Liver (tissue), 3 donors: Measurements from ENCODE around the gene CARD11.

ENCODE experiments used
- ATF3 ChIP-seq: IDR thresholded peaks from 2 replicates; pipeline ENCODE4 v1.6.1; 2016; ENCODE audit warnings: antibody characterized with exemption
- GABPA ChIP-seq, 2 donors: IDR thresholded peaks in 1 of 2; conservative IDR thresholded peaks in 1 of 2; 2 replicates each; pipeline ENCODE4 v1.6.1; 2016; ENCODE audit warnings: antibody characterized with exemption in 2 of 2, mild to moderate bottlenecking in 1 of 2, moderate library complexity in 1 of 2
- JUND ChIP-seq, 2 donors: IDR thresholded peaks; 2 replicates each; pipeline ENCODE4 v1.6.1; 2016; ENCODE audit warnings: antibody characterized with exemption in 2 of 2
- NR2F2 ChIP-seq: IDR thresholded peaks from 2 replicates; pipeline ENCODE4 v1.6.1; 2016; ENCODE audit warnings: antibody characterized with exemption
- RAD21 ChIP-seq, 2 donors: IDR thresholded peaks; 2 replicates each; pipeline ENCODE4 v1.6.1; 2016; ENCODE audit warnings: antibody characterized with exemption in 2 of 2, mild to moderate bottlenecking in 2 of 2
- RXRA ChIP-seq, 2 donors: IDR thresholded peaks; 2 replicates each; pipeline ENCODE4 v1.6.1; 2017 to 2018; ENCODE audit warnings: antibody characterized with exemption in 2 of 2, mild to moderate bottlenecking in 1 of 2
- SP1 ChIP-seq: IDR thresholded peaks from 2 replicates; pipeline ENCODE4 v1.6.1; 2018; ENCODE audit warnings: antibody characterized with exemption, mild to moderate bottlenecking
- TAF1 ChIP-seq: conservative IDR thresholded peaks from 2 replicates; pipeline ENCODE4 v1.6.1; 2016; ENCODE audit warnings: antibody characterized with exemption, mild to moderate bottlenecking
- TF ChIP-seq, protein P1 (sequence below): fragments of 150-350 bp; IDR thresholded peaks from 2 replicates; pipeline ENCODE4 v1.5.1; 2017; ENCODE audit warnings: improper control_type of control experiment, low read depth, low read length; ENCODE audit not compliant: missing input control
- TF ChIP-seq, protein P2 (sequence below): IDR thresholded peaks from 2 replicates; pipeline ENCODE4 v1.6.1; 2016; ENCODE audit warnings: antibody characterized with exemption, mild to moderate bottlenecking
- donor health status: healthy.
- donor health status: healthy.

DNA sequence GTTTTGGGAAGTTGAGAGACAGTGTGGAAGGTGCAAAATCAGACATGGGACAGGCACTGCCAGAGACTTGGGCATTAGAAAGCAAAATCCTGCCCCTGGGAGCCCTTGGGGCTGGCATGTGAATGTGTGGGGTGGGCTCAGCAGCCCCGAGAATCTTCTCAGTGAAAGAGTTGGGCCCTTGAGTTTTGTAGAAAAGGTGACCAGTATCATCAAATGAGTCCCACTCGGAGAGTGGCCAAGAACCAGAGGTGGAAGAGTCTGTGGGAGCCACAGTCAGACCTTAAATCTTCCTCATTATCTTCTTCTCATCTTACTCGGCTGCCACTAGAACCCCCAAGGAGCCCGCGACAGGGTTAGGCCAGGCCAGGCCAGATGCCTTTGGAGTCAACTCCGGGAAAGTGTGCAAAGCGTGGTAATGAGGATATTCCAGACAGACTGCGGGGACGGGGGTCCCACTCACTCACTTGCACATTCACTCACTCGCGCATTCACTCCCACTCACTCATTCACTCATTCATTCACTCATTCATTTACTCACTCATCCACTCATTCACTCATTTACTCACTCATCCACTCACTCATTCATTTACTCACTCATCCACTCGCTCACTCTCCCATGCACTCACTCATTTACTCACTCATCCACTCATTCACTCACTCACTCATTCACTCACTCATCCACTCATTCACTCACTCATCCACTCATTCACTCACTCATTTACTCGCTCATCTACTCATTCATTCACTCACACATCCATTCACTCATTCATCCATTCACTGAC, 74.9 kb downstream of the CARD11 start:
- TF ChIP-seq TAF1 = no peak
- TF ChIP-seq, protein P1, sequence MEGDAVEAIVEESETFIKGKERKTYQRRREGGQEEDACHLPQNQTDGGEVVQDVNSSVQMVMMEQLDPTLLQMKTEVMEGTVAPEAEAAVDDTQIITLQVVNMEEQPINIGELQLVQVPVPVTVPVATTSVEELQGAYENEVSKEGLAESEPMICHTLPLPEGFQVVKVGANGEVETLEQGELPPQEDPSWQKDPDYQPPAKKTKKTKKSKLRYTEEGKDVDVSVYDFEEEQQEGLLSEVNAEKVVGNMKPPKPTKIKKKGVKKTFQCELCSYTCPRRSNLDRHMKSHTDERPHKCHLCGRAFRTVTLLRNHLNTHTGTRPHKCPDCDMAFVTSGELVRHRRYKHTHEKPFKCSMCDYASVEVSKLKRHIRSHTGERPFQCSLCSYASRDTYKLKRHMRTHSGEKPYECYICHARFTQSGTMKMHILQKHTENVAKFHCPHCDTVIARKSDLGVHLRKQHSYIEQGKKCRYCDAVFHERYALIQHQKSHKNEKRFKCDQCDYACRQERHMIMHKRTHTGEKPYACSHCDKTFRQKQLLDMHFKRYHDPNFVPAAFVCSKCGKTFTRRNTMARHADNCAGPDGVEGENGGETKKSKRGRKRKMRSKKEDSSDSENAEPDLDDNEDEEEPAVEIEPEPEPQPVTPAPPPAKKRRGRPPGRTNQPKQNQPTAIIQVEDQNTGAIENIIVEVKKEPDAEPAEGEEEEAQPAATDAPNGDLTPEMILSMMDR = no peak
- TF ChIP-seq ATF3 = no peak
- TF ChIP-seq RXRA (IDR thresholded peaks at IDR 0.05) = no peak
- TF ChIP-seq, protein P2, sequence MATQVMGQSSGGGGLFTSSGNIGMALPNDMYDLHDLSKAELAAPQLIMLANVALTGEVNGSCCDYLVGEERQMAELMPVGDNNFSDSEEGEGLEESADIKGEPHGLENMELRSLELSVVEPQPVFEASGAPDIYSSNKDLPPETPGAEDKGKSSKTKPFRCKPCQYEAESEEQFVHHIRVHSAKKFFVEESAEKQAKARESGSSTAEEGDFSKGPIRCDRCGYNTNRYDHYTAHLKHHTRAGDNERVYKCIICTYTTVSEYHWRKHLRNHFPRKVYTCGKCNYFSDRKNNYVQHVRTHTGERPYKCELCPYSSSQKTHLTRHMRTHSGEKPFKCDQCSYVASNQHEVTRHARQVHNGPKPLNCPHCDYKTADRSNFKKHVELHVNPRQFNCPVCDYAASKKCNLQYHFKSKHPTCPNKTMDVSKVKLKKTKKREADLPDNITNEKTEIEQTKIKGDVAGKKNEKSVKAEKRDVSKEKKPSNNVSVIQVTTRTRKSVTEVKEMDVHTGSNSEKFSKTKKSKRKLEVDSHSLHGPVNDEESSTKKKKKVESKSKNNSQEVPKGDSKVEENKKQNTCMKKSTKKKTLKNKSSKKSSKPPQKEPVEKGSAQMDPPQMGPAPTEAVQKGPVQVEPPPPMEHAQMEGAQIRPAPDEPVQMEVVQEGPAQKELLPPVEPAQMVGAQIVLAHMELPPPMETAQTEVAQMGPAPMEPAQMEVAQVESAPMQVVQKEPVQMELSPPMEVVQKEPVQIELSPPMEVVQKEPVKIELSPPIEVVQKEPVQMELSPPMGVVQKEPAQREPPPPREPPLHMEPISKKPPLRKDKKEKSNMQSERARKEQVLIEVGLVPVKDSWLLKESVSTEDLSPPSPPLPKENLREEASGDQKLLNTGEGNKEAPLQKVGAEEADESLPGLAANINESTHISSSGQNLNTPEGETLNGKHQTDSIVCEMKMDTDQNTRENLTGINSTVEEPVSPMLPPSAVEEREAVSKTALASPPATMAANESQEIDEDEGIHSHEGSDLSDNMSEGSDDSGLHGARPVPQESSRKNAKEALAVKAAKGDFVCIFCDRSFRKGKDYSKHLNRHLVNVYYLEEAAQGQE = no peak
- no peak for TF ChIP-seq JUND (IDR thresholded peaks at IDR 0.05)
- TF ChIP-seq NR2F2 = no peak
- no peak for TF ChIP-seq RAD21 (IDR thresholded peaks at IDR 0.05)
- TF ChIP-seq SP1 = no peak
- no peak for TF ChIP-seq GABPA (IDR thresholded peaks at IDR 0.05 in 1 of 2, conservative IDR thresholded peaks at IDR 0.05 in 1 of 2)
